Measurements from ENCODE around the gene OR2T34. TPM values are rescaled to one million over a fixed set of nuclear protein-coding genes. Genes with fewer than 3 reads are reported as not detected.
"Not testable (repeated sequence)": the region's sequence is repeated elsewhere in the genome, so short reads cannot be mapped to it uniquely, and the experiment has no call there.

Gene OR2T34
- total and polyA plus RNA-seq, 5 experiments from 2014 or later = 0.17 TPM; not detected in 4

GRCh38 chr1:248590055-248590454, 15.5 kb upstream of the OR2T34 start:
- Mint-ChIP-seq H3K27ac (no peak overlapping the region), H3K4me3 (no peak overlapping the region), H3K4me1 (peaks cover 0 to 3% (median 0%) of the 10 kb centered on the region in 4 donors), H3K9me3 (peaks cover 0 to 3% (median 0%) of the 10 kb centered on the region in 9 donors), H3K36me3 (no peaks in the 10 kb centered on the region), H3K27me3 (peaks cover 0 to 6% (median 3%) of the 10 kb centered on the region in 5 donors)
- ATAC-seq = no peak
- POLR2A ChIA-PET = no interaction called here
- DNase-seq = no peak

GRCh38 chr1:248589334-248589733, 14.8 kb upstream of the OR2T34 start:
- POLR2A ChIA-PET = no interaction called here
- peaks cover 0 to 3% (median 0%) of the 10 kb centered on the region in 9 donors for H3K9me3 Mint-ChIP-seq
- no peak overlapping the region for H3K4me3 Mint-ChIP-seq
- no peaks in the 10 kb centered on the region for H3K36me3 Mint-ChIP-seq
- H3K27ac Mint-ChIP-seq = no peak overlapping the region
- no peak for ATAC-seq
- H3K4me1 Mint-ChIP-seq = peaks cover 0 to 4% (median 0%) of the 10 kb centered on the region in 4 donors
- DNase-seq = no peak
- H3K27me3 Mint-ChIP-seq = peaks cover 0 to 6% (median 3%) of the 10 kb centered on the region in 5 donors

GRCh38 chr1:248585266-248585665, 10.7 kb upstream of the OR2T34 start:
- no peak overlapping the region for H3K4me3 Mint-ChIP-seq
- no peak overlapping the region for H3K27ac Mint-ChIP-seq
- DNase-seq (no peak), ATAC-seq (no peak)
- POLR2A ChIA-PET = no interaction called here
- peaks cover 0 to 3% (median 2%) of the 10 kb centered on the region in 5 donors for H3K27me3 Mint-ChIP-seq
- H3K4me1 Mint-ChIP-seq = peaks cover 0 to 5% (median 0%) of the 10 kb centered on the region in 4 donors
- peaks cover 0 to 3% (median 0%) of the 10 kb centered on the region in 9 donors for H3K9me3 Mint-ChIP-seq
- no peaks in the 10 kb centered on the region for H3K36me3 Mint-ChIP-seq

- Mint-ChIP-seq H3K9me3 (peaks cover 0 to 2% (median 0%) of the 10 kb centered on the region in 9 donors), H3K27me3 (peaks cover 0 to 2% (median 0%) of the 10 kb centered on the region in 5 donors), H3K4me1 (peaks cover 0 to 3% (median 0%) of the 10 kb centered on the region in 4 donors), H3K27ac (no peak overlapping the region), H3K36me3 (peaks cover 0 to 5% (median 0%) of the 10 kb centered on the region in 3 donors), H3K4me3 (no peak overlapping the region)
- POLR2A ChIA-PET = no interaction called here
- no peak for DNase-seq
- no peak for ATAC-seq
Observed at GRCh38 chr1:248576260-248576980, 1.9 kb upstream of the OR2T34 start.

DNA sequence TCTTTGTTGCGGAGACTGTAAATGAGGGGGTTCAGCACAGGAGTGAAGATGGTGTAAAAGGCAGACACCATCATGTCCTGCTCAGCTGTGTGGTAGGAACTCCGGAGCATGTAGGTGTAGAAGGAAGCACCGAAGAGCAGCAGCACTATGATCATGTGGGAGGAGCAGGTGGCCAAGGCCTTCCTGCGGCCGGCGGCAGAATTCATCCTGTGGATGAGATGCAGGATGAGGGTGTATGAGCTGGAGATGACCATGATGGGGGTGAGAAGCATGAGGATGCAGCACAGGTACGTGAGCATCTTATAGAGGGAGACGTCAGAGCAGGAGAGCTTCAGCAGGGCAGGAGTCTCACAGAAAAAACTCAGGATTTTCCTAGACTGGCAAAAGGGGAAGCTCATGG, 701 bp downstream of the OR2T34 start:
- ATAC-seq, DNase-seq, H3K36me3 Mint-ChIP-seq, H3K27me3 Mint-ChIP-seq, H3K9me3 Mint-ChIP-seq, H3K4me3 Mint-ChIP-seq, POLR2A ChIA-PET: not testable (repeated sequence)
- Mint-ChIP-seq H3K4me1 (peaks cover 0 to 10% (median 6%) of the 10 kb centered on the region in 4 donors), H3K27ac (peak overlapping the region in 2 of 10 donors; percentile 13 to 83)

DNA sequence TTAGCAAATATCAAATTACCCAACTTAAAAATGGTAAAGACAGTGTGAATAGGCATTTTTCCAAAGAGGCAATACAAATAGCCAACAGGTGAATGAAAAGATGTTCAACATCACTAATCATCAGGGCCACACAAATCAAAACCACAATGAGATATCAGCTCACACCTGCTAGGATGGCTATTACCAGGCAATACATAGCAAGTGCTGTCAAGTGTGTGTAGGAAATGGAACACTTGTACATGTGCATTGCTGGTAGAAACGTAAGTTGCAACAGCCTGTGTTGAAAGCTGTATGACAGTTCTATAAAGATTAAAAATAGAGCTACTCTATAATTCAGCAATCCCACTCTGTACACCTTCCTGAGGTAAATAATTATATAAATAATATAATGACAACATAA, 2.5 kb downstream of the OR2T34 start:
- DNase-seq, POLR2A ChIA-PET, H3K36me3 Mint-ChIP-seq, H3K27ac Mint-ChIP-seq, ATAC-seq, H3K4me3 Mint-ChIP-seq, H3K27me3 Mint-ChIP-seq, H3K9me3 Mint-ChIP-seq: not testable (repeated sequence)
- peaks cover 0 to 13% (median 5%) of the 10 kb centered on the region in 4 donors for H3K4me1 Mint-ChIP-seq

DNA sequence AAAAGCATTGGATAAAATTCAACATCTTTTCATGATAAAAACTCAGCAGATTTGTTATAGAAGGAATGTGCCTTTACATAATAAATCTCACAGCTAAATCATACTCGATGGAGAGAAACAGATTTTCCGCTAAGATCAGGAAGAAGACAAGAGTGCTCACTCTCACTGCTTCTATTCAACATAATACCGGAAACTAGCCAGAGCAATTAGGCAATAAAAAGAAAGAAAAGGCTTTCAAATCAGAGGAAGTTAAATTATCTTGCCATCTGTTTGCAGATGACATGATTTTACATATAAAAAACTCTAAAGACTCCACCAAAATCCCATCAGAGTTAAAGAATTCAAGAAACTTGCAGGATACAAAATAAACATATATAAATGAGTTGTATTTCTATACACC, 3.7 kb downstream of the OR2T34 start:
- H3K36me3 Mint-ChIP-seq, DNase-seq, POLR2A ChIA-PET, H3K9me3 Mint-ChIP-seq, ATAC-seq, H3K27me3 Mint-ChIP-seq: not testable (repeated sequence)
- H3K4me3 Mint-ChIP-seq = peak overlapping the region in 1 of 10 donors; percentile 11
- H3K4me1 Mint-ChIP-seq = peaks cover 5 to 21% (median 9%) of the 10 kb centered on the region in 4 donors
- peak overlapping the region in 2 of 10 donors; percentile 2 to 19 for H3K27ac Mint-ChIP-seq

- H3K27me3 Mint-ChIP-seq, H3K36me3 Mint-ChIP-seq, H3K9me3 Mint-ChIP-seq, ATAC-seq, DNase-seq, POLR2A ChIA-PET: not testable (repeated sequence)
- peaks cover 10 to 26% (median 12%) of the 10 kb centered on the region in 4 donors for H3K4me1 Mint-ChIP-seq
- peak overlapping the region in 4 of 10 donors; percentile 1 to 49 (median 27) for H3K27ac Mint-ChIP-seq
- peak overlapping the region in 1 of 10 donors; percentile 9 for H3K4me3 Mint-ChIP-seq
Observed at GRCh38 chr1:248569049-248569448, 5.5 kb downstream of the OR2T34 start.

- H3K36me3 Mint-ChIP-seq, H3K9me3 Mint-ChIP-seq, POLR2A ChIA-PET, H3K27me3 Mint-ChIP-seq: not testable (repeated sequence)
- Mint-ChIP-seq H3K27ac (peak overlapping the region; percentile 84 to 99 (median 95)), H3K4me3 (peak overlapping the region; percentile 77 to 95 (median 90)), H3K4me1 (peaks cover 10 to 23% (median 11%) of the 10 kb centered on the region in 4 donors)
- DNase-seq = peak in 5 of 10 donors; percentile 12 to 67 (median 31)
- peak; percentile 89 to 94 for ATAC-seq
Observed at GRCh38 chr1:248565530-248566373, 8.8 kb downstream of the OR2T34 start.

DNA sequence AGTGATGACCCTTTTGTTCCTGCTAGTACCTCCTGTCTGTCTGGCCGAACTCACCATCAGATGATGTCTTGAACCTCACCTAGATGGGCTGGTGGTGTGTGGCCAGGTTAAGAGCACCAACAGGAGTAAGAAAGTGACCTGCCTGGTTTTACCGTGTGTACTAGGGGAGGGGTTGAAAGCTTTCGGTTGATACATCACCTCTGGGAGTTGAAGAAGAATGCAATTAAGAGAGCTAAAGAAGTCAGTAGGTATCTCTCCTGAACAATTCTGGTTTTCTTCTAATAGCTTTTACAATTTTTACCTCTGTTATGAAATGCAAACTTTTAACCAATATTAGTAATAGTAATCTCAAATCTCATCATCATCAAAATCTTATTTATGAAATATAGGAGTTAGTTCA, 11.9 kb downstream of the OR2T34 start, which contains the start of gene OR2T29:
OR2T29 (minus strand) TSS at position 101 of the 400 bp plus-strand sequence. CDS start 3,281 bp downstream, outside the sequence.
- POLR2A ChIA-PET, H3K4me3 Mint-ChIP-seq, H3K27me3 Mint-ChIP-seq, H3K9me3 Mint-ChIP-seq, ATAC-seq, H3K27ac Mint-ChIP-seq, H3K36me3 Mint-ChIP-seq, DNase-seq: not testable (repeated sequence)
- H3K4me1 Mint-ChIP-seq = peaks cover 4 to 15% (median 10%) of the 10 kb centered on the region in 4 donors

DNA sequence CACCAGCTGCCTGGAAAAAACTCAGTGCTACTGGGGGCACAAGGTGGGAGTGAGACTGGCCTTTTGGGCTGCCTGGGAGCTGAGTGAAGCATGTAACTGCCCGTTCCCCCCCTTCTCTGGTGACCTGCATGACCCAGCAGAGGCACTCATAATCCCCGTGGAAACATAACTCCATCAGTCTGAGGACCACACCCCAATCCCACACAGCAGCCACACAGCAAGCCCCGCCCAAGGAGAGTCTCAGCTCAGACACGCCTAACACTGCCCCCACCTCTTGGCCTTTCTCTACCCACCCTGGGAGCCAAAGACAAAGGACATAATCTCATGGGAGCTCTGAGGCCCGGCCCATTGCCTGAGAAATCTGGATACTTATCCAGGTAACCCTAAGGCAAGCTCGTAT, 23.5 kb downstream of the OR2T34 start:
- POLR2A ChIA-PET, H3K27me3 Mint-ChIP-seq, H3K27ac Mint-ChIP-seq, H3K4me3 Mint-ChIP-seq, DNase-seq, H3K36me3 Mint-ChIP-seq, ATAC-seq, H3K4me1 Mint-ChIP-seq: not testable (repeated sequence)
- H3K9me3 Mint-ChIP-seq = peaks cover 0 to 16% (median 0%) of the 10 kb centered on the region in 9 donors

- POLR2A ChIA-PET, ATAC-seq, H3K4me3 Mint-ChIP-seq: not testable (repeated sequence)
Observed at GRCh38 chr1:248547383-248547782, 27.2 kb downstream of the OR2T34 start.

GRCh38 chr1:248537449-248537848, 37.1 kb downstream of the OR2T34 start:
- POLR2A ChIA-PET, ATAC-seq: not testable (repeated sequence)

More at GRCh38 chr1:248547383-248547782, 27.2 kb downstream of the OR2T34 start:
- not testable (repeated sequence) for H3K27me3 Mint-ChIP-seq, H3K9me3 Mint-ChIP-seq, H3K27ac Mint-ChIP-seq, H3K4me1 Mint-ChIP-seq, H3K36me3 Mint-ChIP-seq, DNase-seq

More at GRCh38 chr1:248537449-248537848, 37.1 kb downstream of the OR2T34 start:
- not testable (repeated sequence) for H3K27me3 Mint-ChIP-seq, H3K27ac Mint-ChIP-seq, H3K4me1 Mint-ChIP-seq, DNase-seq, H3K4me3 Mint-ChIP-seq, H3K36me3 Mint-ChIP-seq, H3K9me3 Mint-ChIP-seq
